C1 segment of cervical spinal cord (tissue), 14 donors: ENCODE results near the gene MYL4.

Experiments used
- DNase-seq, 14 donors: peaks; one replicate each; lab custom pipeline; 2025; lab: John Stamatoyannopoulos, UW

Gene MYL4

DNA sequence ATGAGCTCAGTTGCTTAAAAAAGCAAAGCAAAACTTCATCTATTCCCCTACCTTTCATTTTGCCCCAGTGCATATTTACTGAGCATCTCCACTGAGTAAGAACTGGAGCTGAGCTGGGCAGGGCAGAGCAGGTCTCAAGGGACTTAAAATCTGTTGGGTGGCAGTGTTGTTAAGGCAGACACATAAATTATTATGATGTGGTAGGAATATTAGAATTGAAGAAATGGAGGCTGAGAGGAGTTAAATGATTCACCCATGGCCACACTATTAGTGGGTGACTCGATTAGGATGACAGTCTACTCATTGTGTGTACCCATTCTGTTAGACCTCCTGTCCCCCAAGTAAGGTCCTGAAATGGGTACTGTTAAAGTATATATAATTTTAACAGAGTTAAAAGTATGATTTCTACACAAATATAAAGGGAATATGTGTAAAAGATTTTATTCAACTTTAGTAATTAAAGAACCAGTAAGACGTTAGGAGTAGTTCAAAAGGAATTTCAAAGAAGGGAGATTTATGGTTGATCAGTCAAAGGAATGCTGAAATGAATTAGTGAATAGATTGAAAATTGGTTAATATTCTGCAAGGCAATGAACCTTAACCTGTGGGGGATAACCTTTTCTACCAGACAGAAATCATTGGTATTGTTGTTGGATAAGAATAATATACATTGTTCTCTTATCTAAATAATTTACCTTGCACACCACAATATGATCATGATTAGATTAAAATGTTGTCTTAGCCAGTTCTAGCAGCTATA is 62.0 kb downstream of the MYL4 start:
- no peak for DNase-seq

DNA sequence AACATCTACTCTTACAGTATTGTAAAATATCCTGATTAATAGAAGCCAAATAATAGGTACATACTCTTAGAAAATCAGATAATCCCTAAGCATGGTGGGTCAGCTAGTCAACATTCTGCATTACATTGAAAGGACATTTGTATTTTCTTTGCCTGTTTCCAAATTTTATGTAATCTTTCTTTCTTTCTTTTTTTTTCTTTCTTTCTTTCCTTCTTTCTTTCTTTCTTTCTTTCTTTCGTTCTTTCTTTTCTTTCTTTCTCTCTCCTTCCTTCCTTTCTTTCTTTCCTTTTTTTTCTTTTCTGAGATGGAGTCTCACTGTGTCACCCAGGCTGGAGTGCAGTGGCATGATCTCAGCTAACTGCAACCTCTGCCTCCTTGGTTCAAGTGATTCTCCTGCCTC is 63.3 kb downstream of the MYL4 start:
- DNase-seq: no peak

DNA sequence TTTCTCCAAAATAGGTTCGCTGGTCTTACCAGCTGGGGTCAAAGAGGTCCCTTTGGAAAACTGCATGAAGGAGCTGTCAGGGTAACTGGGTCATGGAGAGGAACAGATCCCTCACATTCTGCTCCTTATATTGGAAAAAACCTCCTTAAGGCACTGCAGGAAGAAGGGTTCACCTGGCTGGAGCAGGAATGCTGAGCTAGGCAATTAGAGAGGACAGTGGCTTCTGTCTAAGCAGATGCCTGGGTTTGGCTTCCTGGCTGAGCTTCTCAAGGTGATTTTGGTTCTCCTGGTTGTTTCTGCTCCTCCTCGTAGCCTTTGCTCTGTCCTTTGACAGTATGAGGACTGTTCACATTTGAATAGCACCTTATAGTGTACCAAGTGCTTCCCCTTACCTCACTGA is 64.1 kb downstream of the MYL4 start:
- DNase-seq: no peak
